Subcutaneous adipose tissue (tissue), 4 donors: ENCODE measurements around the gene SNX19. TPM values are rescaled to one million over a fixed set of nuclear protein-coding genes. Genes with fewer than 3 reads are reported as not detected.

Experiments used
- CTCF ChIP-seq: fragments of 450-650 bp; IDR thresholded peaks from one replicate; pipeline ENCODE4 v1.5.1; 2016; ENCODE audit warnings: low read depth, mild to moderate bottlenecking, control low read depth, antibody characterized with exemption, moderate library complexity
- total RNA-seq, 4 donors: library from RNA; depleted of rRNA; stranded (reverse); fragments of >200 nt; gene quantifications; one replicate each; pipeline ENCODE4 v1.1.0, GENCODE V29; 2016

Gene SNX19
- total RNA-seq, 4 donors from 2014 or later, result 86.0 to 170 (median 103) TPM

- no peak for TF ChIP-seq CTCF
Observed at GRCh38 chr11:130865091-130865773, 51.0 kb downstream of the SNX19 start.

GRCh38 chr11:130861902-130862860, 54.1 kb downstream of the SNX19 start:
- TF ChIP-seq CTCF, result no peak

- no peak for TF ChIP-seq CTCF
Observed at GRCh38 chr11:130861283-130861682, 55.0 kb downstream of the SNX19 start.

DNA sequence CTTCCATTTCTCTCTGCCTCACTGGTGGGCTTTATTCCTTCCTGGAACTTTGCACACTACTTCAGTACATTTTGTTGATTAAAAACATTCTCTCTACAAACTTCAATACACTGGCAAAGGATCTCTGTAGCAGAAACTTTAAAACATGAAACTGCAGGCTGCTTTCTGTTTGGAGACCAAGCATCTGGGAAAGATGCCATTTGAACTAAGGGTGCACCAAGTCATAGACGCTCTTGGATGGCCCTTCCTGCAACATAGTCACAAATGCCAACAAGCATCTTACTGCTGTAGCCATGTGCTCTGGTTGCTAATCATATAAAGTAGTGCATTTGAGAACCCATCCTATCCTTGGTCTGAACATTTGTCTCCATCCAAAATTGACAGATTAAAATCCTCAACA, 56.4 kb downstream of the SNX19 start:
- TF ChIP-seq CTCF, result no peak

DNA sequence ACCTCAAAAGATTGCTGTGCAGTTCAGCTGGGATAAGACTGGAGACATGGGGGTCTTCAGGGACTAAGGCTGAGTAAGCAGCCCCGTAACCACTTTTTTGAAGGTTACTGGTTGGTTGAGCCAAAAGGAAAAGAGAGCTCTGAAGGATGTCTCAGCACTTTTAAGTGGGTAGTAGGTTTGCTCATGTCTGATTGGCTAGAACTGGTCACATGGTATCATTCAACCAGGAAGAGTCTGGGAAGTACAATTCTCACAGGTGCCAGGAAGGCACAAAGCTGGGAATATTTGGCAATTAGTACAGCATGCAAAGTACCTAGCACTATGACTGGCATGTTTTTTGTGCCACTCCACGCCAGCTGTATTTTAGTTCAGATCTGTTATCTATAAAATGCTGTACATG, 58.1 kb downstream of the SNX19 start:
- TF ChIP-seq CTCF, result no peak

DNA sequence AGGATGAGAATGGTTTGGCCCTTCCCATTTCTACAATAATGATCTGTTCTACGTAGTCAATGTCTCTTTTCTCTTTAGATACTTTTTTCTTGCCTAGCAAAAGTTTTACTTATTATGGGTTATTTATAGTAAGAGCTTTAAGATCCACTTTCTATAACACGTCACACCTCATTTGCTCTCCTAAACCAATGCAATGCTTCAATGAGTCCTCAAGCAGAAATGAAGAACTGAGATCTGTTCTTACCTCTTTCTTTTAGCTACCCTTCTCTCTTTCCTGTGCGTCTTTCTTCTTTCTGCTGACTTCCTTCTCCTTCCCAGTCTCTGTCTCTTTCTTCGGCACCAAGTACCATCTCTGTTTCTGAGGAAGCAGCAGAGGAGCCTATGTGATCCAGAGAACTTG, 61.8 kb downstream of the SNX19 start:
- no peak for TF ChIP-seq CTCF

DNA sequence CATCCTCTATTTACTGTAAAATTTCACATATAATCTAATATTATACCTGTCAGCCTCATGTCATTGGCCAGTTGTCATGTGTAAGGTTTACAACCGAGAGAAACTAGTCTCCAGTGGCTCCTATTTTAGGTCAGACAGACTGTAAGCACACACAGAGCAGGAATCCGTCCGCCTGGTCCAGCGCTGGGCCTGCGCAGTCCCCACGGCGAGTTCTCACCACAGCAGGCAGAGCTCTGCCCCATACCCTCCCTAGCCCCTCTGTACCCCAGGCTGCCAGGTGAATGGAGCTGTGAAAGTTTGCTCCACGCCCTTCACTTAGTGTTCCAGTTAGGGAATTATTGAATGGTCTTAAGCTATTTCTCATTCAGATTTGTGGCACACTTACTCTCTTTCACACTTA, 63.7 kb downstream of the SNX19 start:
- no peak for TF ChIP-seq CTCF
